GM12892 (cell line): ENCODE measurements around the gene FLNB.

Experiments
- POLR2A ChIP-seq: IDR thresholded peaks from 2 replicates; pipeline ENCODE4 v1.6.1; 2011; ENCODE audit warnings: low read depth, low read length, control low read depth
- POLR2AphosphoS5 ChIP-seq: IDR thresholded peaks from 2 replicates; pipeline ENCODE4 v1.6.1; 2011; ENCODE audit warnings: low read depth, low read length, control low read depth

DNA sequence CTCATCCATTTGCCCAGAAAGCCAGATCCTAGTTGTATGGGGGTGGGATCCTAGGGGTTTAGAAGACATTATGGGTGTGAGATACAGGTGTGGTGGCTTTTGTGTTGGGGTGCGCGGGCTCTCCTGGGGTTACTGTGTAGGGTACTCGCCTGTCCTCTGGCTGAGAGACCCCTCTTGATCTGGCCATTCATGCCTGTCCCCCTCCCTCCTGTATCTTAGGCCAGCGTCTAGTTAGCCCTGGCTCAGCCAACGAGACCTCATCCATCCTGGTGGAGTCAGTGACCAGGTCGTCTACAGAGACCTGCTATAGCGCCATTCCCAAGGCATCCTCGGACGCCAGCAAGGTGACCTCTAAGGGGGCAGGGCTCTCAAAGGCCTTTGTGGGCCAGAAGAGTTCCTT, 161.1 kb downstream of the FLNB start:
- TF ChIP-seq POLR2A (no peak), POLR2AphosphoS5 (no peak)
